HG03469 (cell line): ENCODE data around the gene CLEC4D.
A peak's percentile ranks its signal among the peaks of the same experiment; 100 is the strongest.
"Not testable (repeated sequence)": the region's sequence is repeated elsewhere in the genome, so short reads cannot be mapped to it uniquely, and the experiment has no call there.

Experiments used
- ATAC-seq: cut with Tn5 transposase; IDR thresholded peaks from one replicate; pipeline ENCODE4 v1.9.1; 2021; ENCODE audit warnings: mild to moderate bottlenecking, moderate library complexity, moderate number of reproducible peaks; ENCODE audit not compliant: unreplicated experiment

Gene CLEC4D

DNA sequence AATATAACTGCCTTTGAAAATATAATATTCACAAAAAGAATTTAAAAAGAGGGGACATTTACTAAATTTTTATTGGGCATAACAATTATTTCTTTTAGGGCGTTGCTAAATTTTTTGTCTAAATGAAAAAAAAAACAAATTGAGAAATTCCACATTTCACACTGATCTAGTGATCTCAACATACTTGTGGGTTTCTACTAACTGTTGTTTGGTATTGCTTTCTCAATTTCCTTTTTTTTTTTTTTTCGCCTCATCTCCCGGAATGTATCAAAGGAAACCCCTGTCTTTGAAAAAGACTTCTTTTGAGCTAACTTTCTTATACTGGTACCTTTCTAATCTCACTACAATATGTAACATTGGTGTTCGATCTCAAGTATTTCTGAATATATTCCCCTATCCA is at the start of gene CLEC4D:
Gene CLEC4D, plus strand, starts transcription at position 248 of the 400 bp plus-strand sequence. CDS start 230 bp downstream, outside the sequence.
- ATAC-seq = no peak

DNA sequence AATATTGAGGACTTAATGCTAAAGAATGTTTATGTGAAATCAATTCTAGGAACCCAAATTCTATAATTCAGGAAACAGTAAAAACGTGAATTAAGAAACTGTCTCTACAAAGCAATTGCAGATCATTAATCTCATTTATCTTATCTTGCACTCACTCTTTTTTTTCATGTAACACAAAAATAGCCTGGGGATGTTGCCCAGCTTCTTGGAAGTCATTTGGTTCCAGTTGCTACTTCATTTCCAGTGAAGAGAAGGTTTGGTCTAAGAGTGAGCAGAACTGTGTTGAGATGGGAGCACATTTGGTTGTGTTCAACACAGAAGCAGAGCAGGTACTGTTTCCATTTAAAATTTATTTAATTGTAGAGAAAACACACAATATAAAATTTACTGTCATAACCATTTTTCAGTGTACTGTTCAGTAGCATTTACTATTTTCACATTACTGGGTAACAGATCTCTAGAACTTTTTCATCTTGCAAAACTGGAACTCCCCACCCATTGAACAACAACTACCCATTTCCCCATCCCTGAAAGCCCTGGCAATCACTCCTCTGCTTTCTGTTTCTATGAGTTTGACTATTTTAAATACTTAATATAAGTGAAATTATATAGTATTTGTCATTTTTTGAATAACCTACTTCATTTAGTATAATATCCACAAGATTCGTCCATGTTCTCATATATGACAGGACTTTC is 47.9 kb upstream of the CLEC4D start:
- no peak for ATAC-seq

DNA sequence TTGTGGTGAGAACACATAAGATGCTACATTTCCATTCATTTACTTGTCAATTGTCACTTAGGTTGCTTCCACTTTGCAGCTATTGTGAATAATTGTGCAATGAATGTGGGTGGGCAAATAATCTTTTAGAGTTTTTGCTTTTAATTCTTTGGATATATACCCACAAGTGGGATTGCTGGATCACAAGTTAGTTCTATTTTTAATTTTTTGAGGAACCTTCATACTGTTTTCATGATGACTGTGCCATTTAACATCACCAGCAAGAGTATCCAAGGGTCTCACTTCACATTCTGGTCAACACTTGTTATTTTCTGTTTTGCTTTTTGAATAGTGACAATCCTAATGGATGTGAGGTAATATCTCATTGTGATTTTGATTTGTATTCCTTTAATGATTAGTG is 47.1 kb upstream of the CLEC4D start:
- ATAC-seq = no peak

DNA sequence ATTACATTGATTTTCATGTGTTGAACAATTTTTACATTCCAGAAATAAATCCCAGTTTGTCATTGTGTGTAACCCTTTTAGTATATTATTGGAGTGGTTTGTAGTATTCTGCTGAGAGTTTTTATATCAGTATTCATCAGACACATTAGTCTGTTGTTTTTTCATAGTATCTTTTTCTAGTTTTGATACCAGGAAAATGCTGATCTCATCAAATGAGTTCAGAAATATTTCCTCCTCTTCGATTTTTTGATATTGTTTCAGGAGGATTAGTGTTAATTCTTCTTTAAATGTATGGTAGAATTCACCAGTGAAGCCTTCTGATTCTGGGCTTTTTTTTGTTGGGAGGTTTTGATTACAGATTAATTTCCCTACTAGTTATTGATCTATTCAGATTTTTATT is 42.2 kb upstream of the CLEC4D start:
- ATAC-seq = no peak

DNA sequence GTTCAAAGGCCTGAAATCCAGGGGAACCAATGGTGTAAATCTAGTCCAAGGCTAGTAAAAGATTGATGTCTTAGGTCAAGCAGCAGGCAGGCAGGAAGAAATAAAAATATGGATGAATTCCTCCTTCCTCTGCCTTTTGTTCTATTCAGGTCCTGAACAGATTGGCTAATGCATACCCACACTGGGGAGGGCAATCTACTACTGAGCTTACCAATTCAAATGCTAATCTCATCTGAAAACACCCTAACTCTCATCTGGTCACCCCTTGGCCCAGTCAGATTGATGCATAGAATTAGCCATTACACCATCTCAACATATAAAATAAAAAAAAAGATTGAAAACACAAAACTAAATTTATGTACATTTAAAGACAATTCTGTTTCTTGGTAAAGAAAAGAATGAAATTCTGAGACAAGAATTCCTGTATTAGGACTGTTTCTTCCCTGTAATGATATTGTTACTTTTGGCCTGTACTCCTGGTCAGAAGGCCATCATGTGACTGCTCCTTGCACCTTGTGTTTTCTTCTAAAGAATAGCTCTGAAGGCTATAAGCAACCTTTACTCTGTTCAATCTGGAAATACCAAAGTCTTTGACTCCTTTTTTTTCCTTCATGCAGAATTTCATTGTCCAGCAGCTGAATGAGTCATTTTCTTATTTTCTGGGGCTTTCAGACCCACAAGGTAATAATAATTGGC is 37.6 kb upstream of the CLEC4D start:
- no peak for ATAC-seq

DNA sequence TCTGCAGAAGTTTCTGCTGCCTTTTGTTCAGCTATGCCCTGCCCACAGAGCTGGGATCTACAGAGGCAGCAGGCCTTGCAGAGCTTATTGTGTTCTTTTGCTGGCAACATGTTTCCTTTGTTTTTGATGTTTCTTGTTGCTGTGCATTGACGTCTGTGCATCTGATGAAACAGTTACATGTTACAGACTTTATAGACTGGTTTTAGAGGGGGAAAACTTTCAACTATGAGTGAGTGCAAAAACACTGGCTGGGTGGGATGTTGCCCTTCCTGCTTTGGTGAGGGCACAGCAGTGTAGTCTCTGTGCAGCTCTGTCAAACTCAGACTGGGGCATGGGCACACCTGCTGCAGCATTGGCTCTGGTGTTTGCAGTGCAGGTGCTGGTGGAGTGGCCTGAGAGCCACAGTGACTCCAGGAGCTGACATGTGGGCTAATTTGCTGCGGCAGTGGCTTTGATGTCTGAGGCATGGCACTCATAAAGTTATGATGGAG is 30.7 kb upstream of the CLEC4D start:
- ATAC-seq = no peak

DNA sequence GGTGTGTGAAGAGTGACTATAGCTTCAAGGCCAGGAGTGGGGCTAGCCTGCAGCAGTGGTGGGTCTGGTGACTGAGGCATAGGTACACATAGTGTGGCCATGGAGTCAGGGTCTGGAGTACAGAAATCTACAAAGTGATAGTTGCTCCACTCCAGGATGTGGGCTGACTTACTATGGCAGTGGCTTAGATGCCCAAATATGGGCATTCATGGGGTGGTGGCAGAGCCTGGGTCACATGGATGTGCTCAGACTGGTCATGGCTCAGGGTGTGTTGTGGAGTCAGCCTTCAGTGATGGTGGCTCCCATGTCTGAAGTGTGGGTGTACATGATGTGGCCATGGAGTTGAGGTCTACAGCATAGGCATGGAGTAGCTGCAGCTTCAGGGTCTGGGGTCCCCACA is 30.2 kb upstream of the CLEC4D start:
- ATAC-seq = no peak

DNA sequence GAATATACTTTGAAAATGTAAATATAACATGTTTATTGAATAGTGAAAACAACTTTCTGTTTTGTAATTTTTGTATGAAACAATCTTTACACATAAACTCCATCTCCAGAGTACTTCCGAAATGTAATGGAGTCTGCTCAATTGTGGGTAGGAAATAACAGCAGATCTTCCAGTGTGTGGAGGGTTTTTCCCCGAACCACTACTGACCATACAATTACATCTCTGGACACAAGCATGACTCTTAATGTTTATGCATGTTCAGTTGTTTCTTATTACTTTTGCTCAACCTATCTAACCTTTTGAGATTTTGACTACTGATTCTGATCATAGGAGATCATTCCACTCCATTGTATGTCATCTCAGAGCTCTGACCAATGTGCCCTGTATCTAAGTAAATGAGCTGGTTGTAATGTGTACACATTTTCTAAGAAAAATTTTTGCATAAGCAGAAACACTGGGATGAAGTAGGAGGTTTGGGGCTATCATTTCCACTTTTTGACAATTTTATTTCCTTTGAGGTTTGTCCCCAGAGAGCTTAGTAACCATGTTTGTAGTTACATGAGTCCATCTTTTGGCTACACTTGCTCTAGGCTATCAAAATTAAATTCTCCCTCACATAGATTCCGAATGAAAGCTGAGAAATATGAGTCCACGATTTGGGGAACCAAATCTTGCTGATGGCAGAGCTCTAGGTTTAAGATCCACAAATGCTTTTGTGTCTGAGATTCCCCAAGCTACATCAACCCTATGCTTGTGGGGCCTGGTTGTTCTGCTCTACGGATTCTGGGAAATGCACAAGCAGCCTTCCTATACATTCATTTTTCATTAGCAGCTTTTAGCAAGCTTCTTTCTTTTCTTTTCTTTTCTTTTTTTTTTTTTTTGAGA is 21.4 kb upstream of the CLEC4D start:
- ATAC-seq = no peak

DNA sequence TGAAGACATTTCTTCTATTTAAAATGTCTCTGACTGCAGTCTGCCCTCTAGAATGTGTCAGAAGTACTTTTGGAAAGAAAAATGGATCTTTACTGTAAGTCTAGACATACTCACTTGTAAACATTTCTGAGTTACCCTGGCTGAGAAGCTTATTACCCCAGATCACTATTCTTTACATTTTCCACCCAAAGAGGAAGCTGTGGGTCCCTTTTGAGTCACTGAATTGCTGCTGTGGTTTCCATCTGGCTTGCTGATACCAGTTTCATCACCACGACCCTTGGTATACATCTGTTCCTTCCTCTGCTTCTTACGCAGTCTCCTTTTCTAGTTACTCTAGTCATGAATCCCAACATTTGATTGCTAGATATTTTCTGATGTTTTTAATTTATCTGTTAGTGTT is 20.2 kb upstream of the CLEC4D start:
- peak; percentile 83 for ATAC-seq

DNA sequence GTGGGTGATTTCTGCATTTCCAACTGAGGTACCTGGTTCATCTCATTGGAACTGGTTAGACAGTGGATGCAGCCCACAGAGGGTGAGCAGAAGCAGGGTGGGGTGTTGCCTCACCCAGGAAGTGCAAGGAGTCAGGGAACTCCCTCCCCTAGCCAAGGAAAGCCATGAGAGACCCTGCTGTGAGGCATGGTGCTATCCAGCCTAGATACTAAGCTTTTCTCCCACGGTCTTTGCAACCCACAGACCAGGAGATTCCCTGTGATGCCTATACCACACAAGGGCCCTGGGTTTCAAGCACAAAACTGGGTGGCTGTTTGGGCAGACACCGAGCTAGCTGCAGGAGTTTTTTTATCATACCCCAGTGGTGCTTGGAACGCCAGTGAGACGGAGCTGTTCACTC is 17.6 kb upstream of the CLEC4D start:
- not testable (repeated sequence) for ATAC-seq

DNA sequence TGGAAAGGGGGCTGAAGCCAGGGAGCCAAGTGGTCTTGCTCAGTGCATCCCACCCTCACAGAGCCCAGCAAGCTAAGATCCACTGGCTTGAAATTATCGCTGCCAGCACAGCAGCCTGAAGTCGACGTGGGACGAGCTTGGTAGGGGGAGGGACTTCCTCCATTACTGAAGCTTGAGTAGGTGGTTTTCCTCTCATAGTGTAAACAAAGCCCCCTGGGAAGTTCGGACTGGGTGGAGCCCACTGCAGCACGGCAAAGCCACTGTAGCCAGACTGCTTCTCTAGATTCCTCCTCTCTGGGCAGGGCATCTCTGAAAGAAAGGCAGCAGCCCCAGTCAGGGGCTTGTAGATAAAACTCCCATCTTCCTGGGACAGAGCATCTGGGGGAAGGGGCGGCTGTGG is 17.2 kb upstream of the CLEC4D start:
- ATAC-seq = not testable (repeated sequence)

DNA sequence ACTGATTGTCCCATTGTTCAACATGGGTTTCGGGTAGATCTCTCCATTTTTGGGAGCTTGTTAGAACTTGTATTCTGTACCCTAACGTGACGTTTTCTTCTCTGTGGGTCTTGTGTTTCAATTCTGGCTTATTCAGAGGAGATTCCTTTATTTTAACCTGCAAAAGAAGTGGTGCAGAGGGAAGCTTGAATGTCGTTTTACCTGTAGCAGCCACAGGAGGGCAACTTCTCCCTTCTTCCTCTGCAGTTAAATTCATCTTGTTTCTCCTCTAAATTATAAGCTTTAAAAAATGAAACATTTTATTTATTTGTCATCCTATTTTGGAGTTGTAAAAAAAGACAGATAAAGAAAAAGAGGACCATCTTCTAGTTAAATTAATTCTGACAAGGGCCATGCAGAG is 13.7 kb upstream of the CLEC4D start:
- ATAC-seq = no peak

DNA sequence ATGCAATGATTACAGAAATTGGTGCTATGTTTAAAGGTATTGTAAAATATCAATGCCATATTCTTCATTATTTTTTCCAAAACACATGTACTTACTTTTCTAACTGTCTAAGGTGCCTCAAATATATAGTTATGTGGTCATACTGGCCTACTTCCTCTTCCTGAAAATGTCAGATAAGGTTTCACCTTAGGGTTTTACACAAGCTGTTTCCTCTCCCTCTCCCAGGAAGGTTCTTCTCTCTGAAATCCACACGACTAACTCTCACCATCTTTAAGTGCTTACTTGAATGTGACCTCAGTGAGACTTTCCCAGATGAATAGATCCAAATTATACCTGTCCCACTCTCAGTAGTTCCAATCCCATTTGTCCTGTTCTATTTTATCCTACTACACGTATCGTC is 11.6 kb upstream of the CLEC4D start:
- ATAC-seq = no peak

DNA sequence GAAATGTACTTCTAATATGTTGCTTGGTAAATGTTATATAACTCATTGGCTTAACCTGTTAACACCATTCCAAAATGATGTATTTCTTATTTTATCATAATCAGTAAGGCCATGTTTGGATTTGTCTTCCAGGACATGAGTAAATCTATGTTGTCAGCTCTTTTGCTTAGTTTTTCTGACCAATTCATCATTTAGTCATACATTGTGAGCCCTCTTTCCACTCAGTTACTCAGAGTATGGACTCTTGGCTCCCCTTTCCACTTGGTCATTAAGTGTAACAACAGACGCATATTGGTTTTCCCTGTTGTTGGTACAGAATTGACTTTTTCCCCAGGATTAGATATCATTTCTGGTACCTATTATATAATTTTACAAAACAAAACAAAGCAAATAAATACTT is 9.0 kb upstream of the CLEC4D start:
- ATAC-seq = no peak

DNA sequence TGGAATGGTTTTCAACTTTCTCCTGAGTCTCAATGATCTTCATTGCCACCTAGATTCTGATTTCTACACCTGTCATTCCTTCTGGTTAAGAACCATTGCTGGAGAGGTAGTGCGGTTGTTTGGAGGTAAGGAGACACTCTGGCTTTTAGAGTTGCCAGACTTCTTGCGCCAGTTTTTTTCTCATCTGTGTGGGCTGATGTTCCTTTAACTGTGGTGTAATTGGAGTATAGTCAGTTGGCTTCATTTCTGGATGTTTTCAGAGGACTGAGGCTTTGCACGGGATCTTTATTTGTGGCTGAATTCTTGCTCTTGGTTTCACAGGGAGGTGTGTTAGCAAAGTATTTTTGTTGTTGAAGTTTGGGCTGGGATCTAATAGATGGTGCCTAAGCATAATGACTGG is 5.7 kb upstream of the CLEC4D start:
- no peak for ATAC-seq

DNA sequence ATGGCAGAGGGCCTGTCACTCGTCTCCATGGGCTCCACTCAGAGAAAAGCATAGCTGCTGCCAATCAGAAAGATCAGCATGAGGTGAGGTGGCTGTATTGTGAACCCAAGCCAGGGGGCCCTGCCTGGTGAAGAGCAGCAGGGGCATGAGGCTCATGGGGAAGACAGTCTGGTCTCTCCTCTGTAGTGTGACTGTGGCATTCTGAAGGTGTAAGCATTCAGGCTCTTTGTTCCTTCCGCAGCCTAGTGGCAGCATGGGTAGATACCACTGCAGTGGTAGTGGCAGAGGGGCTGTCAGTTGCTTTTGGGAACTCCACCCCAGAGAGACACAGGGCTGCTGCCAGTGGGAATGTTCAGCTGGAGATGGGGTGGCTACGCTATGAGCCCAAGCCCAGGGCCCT is 5.1 kb upstream of the CLEC4D start:
- ATAC-seq = no peak

DNA sequence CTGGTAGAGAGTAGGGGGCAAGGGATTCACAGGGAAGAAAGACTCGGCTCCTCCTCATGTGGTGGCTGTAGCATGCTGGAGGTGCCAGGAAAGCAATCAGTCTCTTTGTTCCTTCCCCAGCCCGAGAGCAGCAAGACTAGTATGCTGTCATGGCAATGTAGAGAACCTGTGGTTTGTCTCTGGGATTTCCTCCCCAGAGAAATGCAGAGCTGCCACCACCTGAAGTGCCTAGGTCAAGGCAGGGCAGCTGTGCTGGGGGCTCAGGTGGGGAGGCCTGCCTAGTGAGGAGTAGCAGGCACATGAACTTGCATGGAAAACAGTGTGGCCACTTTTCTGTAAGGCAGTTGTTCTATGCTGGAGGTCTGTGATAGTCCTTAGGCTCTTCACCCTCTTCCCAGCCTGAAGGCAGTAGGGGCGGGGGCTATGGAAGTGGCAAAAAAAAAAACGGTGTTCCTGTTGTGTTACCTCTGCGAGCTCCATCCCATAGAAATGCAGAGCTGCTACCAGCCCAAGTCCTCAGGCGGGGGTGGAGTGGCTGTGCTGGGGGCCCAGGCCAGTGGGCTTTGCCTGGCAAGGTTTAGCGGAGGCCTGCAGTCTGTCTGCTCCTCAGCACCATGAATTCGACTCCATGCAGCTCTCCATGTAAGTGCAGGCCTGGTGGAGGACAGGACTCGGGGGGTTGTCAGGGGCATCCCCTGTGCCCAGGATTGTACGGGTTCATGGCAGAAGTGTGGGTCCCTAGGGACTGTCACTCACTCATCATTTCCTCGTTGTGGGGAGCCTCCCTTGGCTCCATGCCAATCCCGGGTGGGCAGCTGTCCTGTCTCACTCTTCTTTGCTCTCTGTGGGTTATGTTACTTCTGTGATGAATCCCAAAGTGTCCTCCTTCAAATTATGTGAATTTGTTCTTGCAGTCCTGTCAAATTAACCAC is 4.1 kb upstream of the CLEC4D start:
- no peak for ATAC-seq

DNA sequence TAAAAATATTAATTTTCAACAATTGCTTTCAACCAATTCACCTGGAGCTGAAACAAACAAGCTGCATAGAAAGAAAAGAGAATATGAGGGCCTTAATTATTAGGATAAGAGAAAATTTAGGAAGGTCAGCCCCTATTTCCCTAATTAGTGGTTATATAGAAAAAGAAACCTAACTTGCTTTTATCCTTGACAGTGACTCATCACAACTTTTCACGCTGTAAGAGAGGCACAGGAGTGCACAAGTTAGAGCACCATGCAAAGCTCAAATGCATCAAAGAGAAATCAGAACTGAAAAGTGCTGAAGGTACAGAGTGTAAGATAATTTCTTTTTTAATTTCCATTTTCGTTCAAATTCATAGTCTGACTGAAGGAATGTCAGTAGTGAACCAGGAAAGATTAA is 4.7 kb downstream of the CLEC4D start:
- ATAC-seq = no peak

DNA sequence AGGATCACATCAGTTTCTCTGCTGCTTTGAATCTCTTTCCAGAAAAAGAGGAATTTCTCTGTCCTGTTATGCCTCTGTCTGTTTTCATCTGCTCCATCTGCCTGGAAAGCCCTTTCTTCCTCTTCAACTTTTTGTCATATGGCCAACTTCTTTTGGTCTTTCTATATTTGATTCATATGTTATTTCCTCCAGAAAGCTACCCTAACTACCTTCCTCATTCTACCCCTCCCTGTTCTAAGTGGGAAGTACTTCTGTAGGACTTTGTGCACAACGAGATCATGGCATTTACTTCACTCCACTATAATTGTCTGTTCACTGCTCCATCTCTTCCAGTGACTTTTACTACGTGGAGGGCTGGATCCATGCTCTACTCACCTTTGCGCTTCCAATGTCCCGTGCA is 5.9 kb downstream of the CLEC4D start:
- no peak for ATAC-seq
